Amniotic stem cell (primary cell): ENCODE data around the gene MFRP.

ENCODE experiments used
- DNase-seq: peaks from one replicate; lab custom pipeline; 2025; lab: John Stamatoyannopoulos, UW

The MFRP gene

DNA sequence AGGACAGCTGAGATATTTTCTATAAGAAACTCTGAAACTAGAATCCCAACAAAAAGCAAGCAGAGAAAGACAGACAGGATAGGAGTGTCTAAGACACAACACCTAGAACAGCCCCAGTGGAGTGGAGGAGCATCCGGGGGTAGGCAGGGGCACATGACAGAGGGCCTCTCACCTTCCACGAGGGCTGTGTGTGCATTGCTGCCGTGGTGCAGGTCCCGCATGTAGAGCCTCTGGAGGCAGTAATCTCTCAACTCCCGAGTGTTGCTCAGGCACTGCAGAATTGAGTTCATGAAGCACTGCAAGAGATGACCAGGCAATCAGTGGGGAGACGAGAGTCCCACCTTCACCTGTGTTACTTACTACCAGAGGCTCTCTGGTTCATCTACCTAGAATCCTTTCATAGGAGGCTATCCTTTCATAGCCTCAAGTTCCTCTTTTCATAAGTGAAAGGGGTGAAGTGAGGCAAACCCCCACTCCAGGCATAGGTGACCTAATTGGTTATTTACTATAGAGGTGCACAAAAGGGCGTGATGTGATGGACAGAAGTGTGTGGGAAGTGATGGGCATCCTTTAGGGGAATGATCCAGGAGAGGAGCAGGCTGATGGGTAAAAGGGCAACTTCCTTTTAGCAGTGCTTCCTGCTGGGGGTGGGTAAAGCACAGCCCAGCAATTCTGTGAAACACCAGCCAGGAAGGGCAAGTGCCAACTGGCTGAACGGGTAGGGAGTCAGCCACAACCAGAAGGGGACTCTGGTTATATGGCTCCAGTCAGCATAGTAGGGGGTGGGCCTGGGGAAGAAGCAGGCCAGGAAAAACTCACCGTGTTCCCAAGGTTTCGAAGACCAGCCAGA lies 13.1 kb upstream of the MFRP start:
- no peak for DNase-seq

- no peak for DNase-seq
These were observed 10.6 kb upstream of the MFRP start for GRCh38 chr11:119357074-119357473.

DNA sequence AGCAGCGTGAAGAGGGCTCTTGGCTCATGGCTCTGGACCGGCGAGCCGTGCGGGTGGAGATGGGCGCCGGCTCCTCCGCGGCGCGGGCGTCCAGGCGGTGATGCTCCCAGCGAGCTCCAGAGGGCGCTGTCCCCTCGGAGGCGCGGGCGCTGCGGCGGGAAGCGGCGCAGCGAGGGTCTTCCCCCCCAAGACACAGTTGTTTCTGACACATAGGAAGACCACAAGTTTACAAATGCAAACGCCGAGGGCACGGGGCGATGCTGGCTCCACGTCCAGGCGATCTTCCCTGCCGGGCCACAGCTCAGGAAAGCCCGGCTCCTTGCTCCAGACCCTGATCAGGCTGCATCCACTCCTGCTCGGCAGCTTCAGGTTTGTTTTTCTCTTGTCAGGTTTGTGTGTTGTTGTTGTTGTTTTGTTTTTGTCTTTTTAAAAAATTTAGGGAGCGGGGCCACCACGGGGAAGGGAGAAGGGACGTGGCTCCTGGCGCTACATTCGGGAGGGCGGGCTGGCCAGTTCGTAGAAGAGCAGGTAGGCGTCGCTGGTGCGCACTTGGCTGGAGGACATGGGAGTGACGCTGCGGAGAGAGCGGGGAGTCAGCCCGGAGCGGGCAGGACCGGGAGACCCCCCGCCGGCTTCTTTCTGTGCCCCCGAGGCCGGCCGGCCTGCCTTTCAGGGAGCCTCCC lies 10.0 kb upstream of the MFRP start:
- DNase-seq, result peak; percentile 56

- DNase-seq, result no peak
These were observed 8.8 kb upstream of the MFRP start for GRCh38 chr11:119355091-119355843.

- no peak for DNase-seq
These were observed 6.4 kb upstream of the MFRP start for GRCh38 chr11:119352857-119353260.

DNA sequence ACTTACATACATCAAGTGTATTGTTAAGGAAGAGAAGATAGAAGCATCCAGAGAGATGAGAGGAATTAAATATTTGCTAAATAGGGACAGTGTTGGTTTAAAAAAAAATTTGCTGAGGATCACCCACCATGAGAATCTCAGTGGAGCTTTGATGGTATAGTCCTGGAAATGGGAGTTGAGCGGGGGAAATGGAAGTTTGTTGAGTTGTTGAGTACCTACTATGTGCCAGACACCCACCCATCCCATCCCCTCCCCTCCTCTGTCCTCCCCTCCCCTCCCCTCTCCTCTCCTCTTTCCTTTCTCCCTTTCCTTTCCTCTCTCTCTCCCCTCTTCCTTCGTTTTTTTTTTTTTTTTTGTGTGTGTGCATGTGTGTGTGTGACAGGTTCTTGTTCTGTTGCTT lies 4.7 kb upstream of the MFRP start:
- DNase-seq, result no peak

GRCh38 chr11:119350302-119350701 lies 3.8 kb upstream of the MFRP start:
- DNase-seq, result no peak

DNA sequence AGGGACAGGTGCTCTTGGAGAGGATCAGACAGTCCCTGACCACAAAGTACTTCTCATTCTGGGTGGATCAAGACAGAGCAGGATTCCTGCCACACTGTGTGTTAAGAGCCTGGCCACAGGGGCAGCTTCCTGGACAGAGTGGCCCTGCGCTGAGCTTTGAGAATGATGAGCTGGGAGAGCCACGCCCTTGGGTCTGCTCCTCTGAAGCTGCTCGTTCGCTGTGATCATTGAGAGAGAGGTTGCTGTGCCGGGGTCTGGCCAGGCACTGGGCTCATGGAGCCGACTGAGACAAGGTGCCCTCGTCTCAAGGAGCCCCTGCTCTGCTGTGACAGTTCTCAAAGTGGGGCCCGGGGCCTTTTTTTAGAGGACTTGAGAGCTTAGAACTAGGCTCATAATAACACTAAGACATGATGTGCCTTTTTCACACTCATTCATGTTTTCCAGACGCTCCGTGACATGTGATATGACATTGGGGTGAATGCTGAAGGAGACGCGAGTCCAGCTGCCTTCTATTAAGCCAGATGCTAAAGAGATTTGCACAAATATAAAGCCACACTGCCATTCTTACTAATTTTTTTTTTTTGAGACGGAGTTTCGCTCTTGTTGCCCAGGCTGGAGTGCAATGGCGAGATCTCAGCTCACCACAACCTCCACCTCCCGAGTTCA lies 1.6 kb upstream of the MFRP start:
- DNase-seq, result no peak

DNA sequence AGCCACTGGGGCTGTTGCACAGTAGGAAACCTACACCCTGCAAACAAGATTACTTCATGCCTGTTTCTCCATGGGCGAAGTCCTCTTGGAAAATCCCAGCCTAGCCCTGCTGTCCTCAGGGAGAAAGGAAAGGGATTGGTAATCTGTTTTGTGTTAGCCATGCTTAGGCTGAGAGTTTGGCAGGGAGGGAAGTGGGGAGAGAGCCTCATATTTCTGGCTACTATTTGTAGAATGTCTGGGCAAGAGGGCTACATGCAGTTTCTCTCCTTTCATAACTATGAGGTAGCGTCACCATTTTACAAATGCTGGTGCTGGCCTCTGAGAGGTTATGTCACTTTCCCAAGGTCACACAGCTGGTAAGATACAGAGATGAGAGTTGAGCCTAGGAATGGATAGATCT lies 737 bp upstream of the MFRP start:
- no peak for DNase-seq

DNA sequence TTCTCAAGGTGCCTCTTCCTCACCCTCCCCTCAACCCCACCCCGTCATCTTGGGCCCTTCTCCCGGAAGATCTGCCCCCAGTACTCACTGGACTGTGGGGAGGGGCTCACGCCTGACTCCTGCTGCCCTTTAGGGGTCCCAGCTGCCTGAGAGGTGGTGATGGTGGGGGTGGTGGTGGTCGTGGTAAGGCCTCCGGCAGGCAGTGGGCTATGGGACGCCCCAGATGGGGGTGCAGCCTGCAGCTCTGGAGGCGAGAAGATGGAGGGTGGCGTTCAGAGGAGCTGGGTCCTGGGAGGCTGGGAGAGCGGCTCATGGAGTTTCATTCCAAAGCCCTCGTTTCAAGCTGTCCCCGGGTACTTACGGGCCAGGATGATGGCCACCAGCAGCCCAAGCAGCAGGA lies 820 bp downstream of the MFRP start:
- no peak for DNase-seq

GRCh38 chr11:119344291-119345010 lies 2.1 kb downstream of the MFRP start:
- DNase-seq, result no peak

- no peak for DNase-seq
These were observed 2.8 kb downstream of the MFRP start for GRCh38 chr11:119343726-119344125.

- DNase-seq, result no peak
These were observed 4.0 kb downstream of the MFRP start for GRCh38 chr11:119342362-119343130.

DNA sequence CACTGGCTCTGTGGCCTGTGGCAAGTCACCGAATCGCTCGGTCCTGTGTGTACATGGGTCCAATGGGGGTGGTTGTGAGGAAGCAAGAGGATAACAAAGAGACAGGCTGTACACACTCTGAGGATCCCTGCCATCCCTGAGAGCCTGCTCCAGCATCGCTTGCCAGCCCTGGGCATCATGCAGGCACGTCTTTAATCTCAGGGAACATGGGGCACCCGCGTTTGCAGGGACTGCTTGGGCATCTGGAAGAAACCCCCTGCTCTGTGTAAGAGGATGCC lies 4.5 kb downstream of the MFRP start:
- no peak for DNase-seq

DNA sequence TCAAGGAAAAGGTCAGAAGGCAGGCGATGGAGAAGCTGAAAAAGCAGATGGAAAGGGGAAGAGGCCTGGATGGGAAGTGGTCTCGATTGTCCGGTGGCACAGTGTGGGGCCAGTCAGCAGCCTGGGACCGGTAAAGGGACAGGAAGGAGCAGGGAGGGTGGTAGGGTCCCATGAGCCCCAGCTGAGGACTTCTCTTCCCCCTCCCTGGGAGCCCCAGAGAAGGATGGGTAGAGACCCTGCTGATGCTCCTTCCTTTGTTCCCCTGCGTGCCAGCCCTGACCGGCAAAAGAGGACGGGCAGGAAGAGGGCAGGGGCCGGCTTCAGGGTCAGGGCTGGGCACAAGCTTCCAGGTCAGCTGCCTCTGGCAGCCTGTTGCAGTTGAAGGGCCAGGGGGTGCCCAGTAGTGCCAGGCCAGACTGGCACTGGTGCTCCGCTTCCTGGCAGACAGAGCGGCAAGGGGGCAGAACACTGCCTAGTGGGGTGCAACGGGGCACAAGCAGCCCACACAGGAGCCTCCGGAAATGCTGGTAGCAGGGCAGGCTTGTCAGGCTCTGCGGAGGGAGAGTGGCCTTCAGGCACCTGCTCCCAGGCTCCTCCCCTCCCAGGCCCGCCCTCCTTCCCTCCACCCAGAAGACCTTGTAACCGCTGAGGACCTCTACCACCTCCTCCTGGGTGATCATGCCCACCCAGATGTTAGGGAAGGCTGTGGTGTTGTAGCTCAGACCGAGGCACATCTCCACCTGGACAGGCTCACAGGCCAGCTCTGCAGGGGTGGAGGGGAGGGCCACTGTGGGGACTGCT lies 5.1 kb downstream of the MFRP start:
- no peak for DNase-seq

DNA sequence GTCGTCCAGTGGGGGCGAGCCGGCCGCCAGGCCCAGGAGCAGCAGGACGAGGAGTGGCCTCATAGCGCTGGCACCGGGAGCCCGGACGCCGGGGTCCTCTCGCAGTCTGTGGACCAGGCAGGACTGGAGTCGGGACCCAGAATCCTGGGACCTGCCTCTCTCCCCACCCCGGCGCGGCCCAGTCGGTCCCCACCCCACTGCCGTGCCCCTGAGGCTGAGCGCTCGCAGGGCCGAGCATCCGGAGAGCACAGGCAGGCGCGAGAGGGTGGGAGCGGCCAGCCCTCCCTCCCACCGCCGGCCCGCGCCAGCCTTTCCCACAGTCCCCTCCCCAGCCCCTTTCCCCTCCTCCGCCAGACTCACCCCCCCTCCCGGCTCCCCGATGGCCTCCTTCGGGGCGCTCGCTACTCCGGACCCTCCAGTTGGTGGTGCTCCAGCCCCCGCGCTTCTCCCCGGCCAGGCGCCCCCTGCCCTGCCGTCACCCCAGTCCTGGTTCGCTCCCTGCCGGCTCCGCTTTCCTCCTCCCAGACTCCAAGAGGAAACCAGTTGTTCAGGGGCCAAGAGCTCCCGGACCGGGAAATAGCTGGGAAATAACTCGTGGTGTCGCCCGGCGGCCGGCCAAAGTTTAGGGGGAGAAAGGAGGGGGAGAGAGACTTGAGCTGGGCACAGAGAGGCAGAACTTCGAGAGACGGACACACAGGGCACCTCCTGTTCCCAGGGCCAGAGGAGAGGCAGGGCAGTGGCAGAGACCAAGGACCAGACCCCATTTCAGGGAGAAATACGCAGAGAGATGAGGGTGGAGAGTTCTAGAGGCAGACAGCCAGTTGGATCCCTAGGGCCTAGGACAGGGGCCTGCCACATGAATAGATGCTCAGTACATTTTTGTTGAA lies 5.9 kb downstream of the MFRP start, which contains the start of gene C1QTNF5:
Gene C1QTNF5, minus strand, starts transcription at position 549 of the 887 bp plus-strand sequence. Its CDS starts 486 bp downstream, at position 63.
- DNase-seq, result no peak

- peak; percentile 22 for DNase-seq
These were observed 6.7 kb downstream of the MFRP start for GRCh38 chr11:119339589-119340334.

GRCh38 chr11:119338965-119339588 lies 7.4 kb downstream of the MFRP start:
- DNase-seq, result no peak
